HCT116 (cell line): ENCODE measurements around the gene INSRR.

ENCODE experiments used
- CEBPB ChIP-seq: IDR thresholded peaks from 2 replicates; pipeline ENCODE4 v1.6.1; 2012; ENCODE audit warnings: low read depth
- EZH2 ChIP-seq: fragments of 200-600 bp; sonication (generic); IDR thresholded peaks from 2 replicates; pipeline ENCODE4 v1.6.1; 2017; ENCODE audit warnings: antibody characterized with exemption, mixed run types
- POLR2A ChIP-seq: IDR thresholded peaks from 2 replicates; pipeline ENCODE4 v1.7.0; 2011; ENCODE audit warnings: borderline replicate concordance; ENCODE audit not compliant: insufficient read depth, insufficient read length; ENCODE audit errors: extremely low read depth
- POLR2AphosphoS5 ChIP-seq: IDR thresholded peaks from 2 replicates; pipeline ENCODE4 v1.6.1; 2011; ENCODE audit warnings: mild to moderate bottlenecking, low read depth, low read length, moderate library complexity
- RAD21 ChIP-seq: IDR thresholded peaks from 2 replicates; pipeline ENCODE4 v1.6.1; 2012; ENCODE audit warnings: low read depth, mild to moderate bottlenecking
- YY1 ChIP-seq: IDR thresholded peaks from 2 replicates; pipeline ENCODE4 v1.6.1; 2011; ENCODE audit warnings: low read length, low read depth, moderate library complexity, mild to moderate bottlenecking; ENCODE audit not compliant: insufficient replicate concordance; ENCODE audit errors: extremely low read depth
- ZFX ChIP-seq: fragments of 450-650 bp; IDR thresholded peaks from 2 replicates; pipeline ENCODE4 v1.6.1; 2017
- TF ChIP-seq, protein P1 (sequence below), 3 experiments: fragments of 200-600 bp in 1 of 3; sonication (generic) in 1 of 3; IDR thresholded peaks in 2 of 3; conservative IDR thresholded peaks in 1 of 3; 2 replicates each; pipeline ENCODE4 v1.5.1; 2012 to 2017; ENCODE audit warnings: low read depth in 2 of 3, low read length in 2 of 3, antibody characterized with exemption in 1 of 3, borderline replicate concordance in 1 of 3, control low read depth in 1 of 3, mild to moderate bottlenecking in 1 of 3, mixed read lengths in 1 of 3, mixed run types in 1 of 3, moderate library complexity in 1 of 3; ENCODE audit not compliant: insufficient read depth in 1 of 3
- TF ChIP-seq, protein P2 (sequence below): IDR thresholded peaks from 2 replicates; pipeline ENCODE4 v1.6.1; 2012
- TF ChIP-seq, protein P3 (sequence below): IDR thresholded peaks from 2 replicates; pipeline ENCODE4 v1.6.1; 2012
- TF ChIP-seq, protein P4 (sequence below): IDR thresholded peaks from 2 replicates; pipeline ENCODE4 v1.6.1; 2011; ENCODE audit warnings: mild to moderate bottlenecking, low read length, moderate library complexity; ENCODE audit not compliant: insufficient replicate concordance; ENCODE audit errors: extremely low read depth

DNA sequence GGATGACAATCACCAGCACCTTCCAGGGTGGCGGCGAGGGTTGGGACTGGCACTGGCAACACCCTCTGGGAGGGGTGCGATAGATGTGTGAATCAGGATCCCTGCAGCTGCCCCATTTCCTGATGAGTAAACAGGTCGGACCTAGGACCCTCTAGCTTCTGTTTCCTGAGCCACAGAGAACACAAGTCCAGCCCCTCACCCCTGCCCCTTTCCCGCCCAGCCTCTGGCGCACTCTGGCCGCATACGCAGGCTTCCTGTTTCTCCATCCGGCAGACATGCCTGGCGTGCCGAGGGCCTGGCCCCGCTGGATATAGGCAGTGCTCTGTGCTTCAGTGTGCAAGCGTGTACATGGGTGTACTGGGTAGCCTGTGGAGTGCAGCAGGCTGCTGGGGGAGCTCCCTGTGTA is 39.2 kb upstream of the INSRR start:
- TF ChIP-seq CEBPB (no peak), POLR2AphosphoS5 (no peak), POLR2A (no peak), ZFX (no peak), YY1 (no peak), EZH2 (no peak), RAD21 (no peak)
- TF ChIP-seq, protein P1, sequence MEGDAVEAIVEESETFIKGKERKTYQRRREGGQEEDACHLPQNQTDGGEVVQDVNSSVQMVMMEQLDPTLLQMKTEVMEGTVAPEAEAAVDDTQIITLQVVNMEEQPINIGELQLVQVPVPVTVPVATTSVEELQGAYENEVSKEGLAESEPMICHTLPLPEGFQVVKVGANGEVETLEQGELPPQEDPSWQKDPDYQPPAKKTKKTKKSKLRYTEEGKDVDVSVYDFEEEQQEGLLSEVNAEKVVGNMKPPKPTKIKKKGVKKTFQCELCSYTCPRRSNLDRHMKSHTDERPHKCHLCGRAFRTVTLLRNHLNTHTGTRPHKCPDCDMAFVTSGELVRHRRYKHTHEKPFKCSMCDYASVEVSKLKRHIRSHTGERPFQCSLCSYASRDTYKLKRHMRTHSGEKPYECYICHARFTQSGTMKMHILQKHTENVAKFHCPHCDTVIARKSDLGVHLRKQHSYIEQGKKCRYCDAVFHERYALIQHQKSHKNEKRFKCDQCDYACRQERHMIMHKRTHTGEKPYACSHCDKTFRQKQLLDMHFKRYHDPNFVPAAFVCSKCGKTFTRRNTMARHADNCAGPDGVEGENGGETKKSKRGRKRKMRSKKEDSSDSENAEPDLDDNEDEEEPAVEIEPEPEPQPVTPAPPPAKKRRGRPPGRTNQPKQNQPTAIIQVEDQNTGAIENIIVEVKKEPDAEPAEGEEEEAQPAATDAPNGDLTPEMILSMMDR (IDR thresholded peaks at IDR 0.05 in 2 of 3, conservative IDR thresholded peaks at IDR 0.05 in 1 of 3; ENCODE audit: borderline replicate concordance in 1 of 3, insufficient read depth in 1 of 3, low read depth in 2 of 3, low read length in 2 of 3), result no peak
- TF ChIP-seq, protein P2, sequence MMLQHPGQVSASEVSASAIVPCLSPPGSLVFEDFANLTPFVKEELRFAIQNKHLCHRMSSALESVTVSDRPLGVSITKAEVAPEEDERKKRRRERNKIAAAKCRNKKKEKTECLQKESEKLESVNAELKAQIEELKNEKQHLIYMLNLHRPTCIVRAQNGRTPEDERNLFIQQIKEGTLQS, result no peak
- TF ChIP-seq, protein P3, sequence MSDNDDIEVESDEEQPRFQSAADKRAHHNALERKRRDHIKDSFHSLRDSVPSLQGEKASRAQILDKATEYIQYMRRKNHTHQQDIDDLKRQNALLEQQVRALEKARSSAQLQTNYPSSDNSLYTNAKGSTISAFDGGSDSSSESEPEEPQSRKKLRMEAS, result no peak
- TF ChIP-seq, protein P4, sequence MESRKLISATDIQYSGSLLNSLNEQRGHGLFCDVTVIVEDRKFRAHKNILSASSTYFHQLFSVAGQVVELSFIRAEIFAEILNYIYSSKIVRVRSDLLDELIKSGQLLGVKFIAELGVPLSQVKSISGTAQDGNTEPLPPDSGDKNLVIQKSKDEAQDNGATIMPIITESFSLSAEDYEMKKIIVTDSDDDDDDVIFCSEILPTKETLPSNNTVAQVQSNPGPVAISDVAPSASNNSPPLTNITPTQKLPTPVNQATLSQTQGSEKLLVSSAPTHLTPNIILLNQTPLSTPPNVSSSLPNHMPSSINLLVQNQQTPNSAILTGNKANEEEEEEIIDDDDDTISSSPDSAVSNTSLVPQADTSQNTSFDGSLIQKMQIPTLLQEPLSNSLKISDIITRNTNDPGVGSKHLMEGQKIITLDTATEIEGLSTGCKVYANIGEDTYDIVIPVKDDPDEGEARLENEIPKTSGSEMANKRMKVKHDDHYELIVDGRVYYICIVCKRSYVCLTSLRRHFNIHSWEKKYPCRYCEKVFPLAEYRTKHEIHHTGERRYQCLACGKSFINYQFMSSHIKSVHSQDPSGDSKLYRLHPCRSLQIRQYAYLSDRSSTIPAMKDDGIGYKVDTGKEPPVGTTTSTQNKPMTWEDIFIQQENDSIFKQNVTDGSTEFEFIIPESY, result no peak
